ENCODE measurements around the gene OVAAL. TPM values are rescaled to one million over a fixed set of nuclear protein-coding genes. Genes with fewer than 3 reads are reported as not detected.

Gene OVAAL
- total and polyA plus RNA-seq, 2 of the 4 experiments (the other 2 are of a cell fraction): not detected

DNA sequence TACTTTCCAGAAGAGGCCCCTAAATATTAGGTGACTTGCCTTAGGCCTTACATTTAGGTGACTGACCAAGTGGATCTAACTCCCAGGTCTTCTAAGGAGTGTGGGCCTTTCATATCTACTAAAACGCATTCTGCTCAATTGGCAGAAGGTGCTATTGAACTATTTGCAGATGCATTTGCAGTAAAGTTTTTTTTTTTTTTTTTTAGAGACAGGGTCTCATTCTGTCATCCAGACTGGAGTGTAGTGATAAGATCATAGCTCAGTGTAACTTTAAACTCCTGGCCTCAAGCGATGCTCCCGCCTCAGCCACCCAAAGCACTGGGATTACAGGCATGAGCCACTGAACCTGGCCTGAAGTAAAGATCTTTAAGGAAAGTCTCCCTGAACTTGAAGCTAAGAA, 43.4 kb upstream of the OVAAL start:
- H2BK120ac ChIP-seq (ENCODE audit: low read depth, low read length): peak overlapping the region; percentile 94
- H3K9ac ChIP-seq (ENCODE audit: low read depth, low read length): peak overlapping the region; percentile 88
- dilution Hi-C loops (cut with HindIII; ENCODE audit: low sequenced_read_pairs, unreplicated experiment) (no loop called here), intact Hi-C loops (cut with micrococcal nuclease) (loop anchor here (5.0 to 10.0 kb wide), 3 partner anchors 347 to 627 kb away; partner anchors contain the start of gene STX6), in situ Hi-C loops (cut with MboI; ENCODE audit: low sequenced_read_pairs) (loop anchor here (5.0 to 10.0 kb wide), 2 partner anchors 569 to 637 kb away; partner anchors contain the start of gene IER5)
- H2BK5ac ChIP-seq (ENCODE audit: low read depth, low read length, poor library complexity, severe bottlenecking): peak overlapping the region; percentile 98
- H3K27ac ChIP-seq (ENCODE audit: insufficient read depth, low read length): peak overlapping the region; percentile 98
- no peaks in the 10 kb centered on the region for H3K9me1 ChIP-seq (ENCODE audit: insufficient read depth, low read length)
- H2AFZ ChIP-seq (replicated peaks; ENCODE audit: low read length, poor library complexity): no peak overlapping the region
- no peaks in the 10 kb centered on the region for H3K27me3 ChIP-seq (ENCODE audit: control insufficient read depth, insufficient read depth, low read length)
- H3K9me3 ChIP-seq (ENCODE audit: control insufficient read depth, insufficient read depth, low read length): no peaks in the 10 kb centered on the region
- peaks cover 8% of the 10 kb centered on the region for H3K4me1 ChIP-seq (ENCODE audit: control insufficient read depth, insufficient read depth, low read length)
- peak overlapping the region; percentile 77; the same call in 1 of the 2 replicates for H2AK5ac ChIP-seq (ENCODE audit: low read depth, low read length)
- CTCF ChIA-PET: interaction anchor here (0.6 to 2.6 kb wide), 9 partner anchors 11 to 627 kb away, joined by 3 to 19 read pairs (median 3); partner anchors contain the start of gene ACBD6
- H3K79me1 ChIP-seq (ENCODE audit: low read depth in 1 of 2, low read length in 2 of 2): no peaks in the 10 kb centered on the region
- H4K20me1 ChIP-seq (ENCODE audit: insufficient read depth, low read length): no peaks in the 10 kb centered on the region
- H4K8ac ChIP-seq (ENCODE audit: low read depth in 2 of 2, low read length in 2 of 2): peak overlapping the region; percentile 28 to 87; a peak in 3 of 4 replicates
- H3K4me3 ChIP-seq (ENCODE audit: insufficient read depth, low read depth, low read length): no peak overlapping the region
- H4K91ac ChIP-seq (ENCODE audit: insufficient read depth, low read depth, low read length): peak overlapping the region; percentile 92
- BruUV-seq (replicated peaks): no TSS peak
- no peak overlapping the region; the same call in 1 of the 2 replicates for H3K4me2 ChIP-seq (ENCODE audit: low read depth, low read length)
- no peaks in the 10 kb centered on the region for H3K36me3 ChIP-seq (ENCODE audit: control insufficient read depth, insufficient read depth, low read length)
- peak overlapping the region; percentile 90 for H3K18ac ChIP-seq (ENCODE audit: low read depth, low read length)
- peak overlapping the region; percentile 90 for H2BK20ac ChIP-seq (ENCODE audit: low read depth, low read length)
- peak overlapping the region; percentile 54; the same call in 1 of the 2 replicates for H3K14ac ChIP-seq (replicated peaks; ENCODE audit: low read depth, low read length)
- no peak overlapping the region for H2AK9ac ChIP-seq (replicated peaks; ENCODE audit: low read depth, low read length, poor library complexity)
- H3K56ac ChIP-seq (ENCODE audit: extremely low read depth, insufficient read depth, low read length): peak overlapping the region; percentile 83; the same call in 1 of the 2 replicates
- peak overlapping the region; percentile 88 for H3K4ac ChIP-seq (ENCODE audit: low read depth, low read length)
- POLR2A ChIA-PET (ENCODE audit: unreplicated experiment): interaction anchor here (0.7 kb wide), 1 partner anchor 347 kb away, joined by 6 read pairs; no protein-coding TSS in a partner anchor
- peak overlapping the region; percentile 76; the same call in 2 of the 3 replicates for H2BK15ac ChIP-seq (ENCODE audit: low read depth, low read length)
- H4K5ac ChIP-seq (ENCODE audit: low read depth, low read length): peak overlapping the region; percentile 97
- DNase-seq (no peak), ATAC-seq (ENCODE audit: low read depth) (0 out of 2 replicates have a peak, but pooled peaks have one; percentile 21)
- WGBS, 2 experiments (ENCODE audit: extremely low coverage in 2 of 2, insufficient read length in 1 of 2): 27% methylated on average over 2 of the region's 3 CpGs; no CpG with 5 or more reads in 1 of the 2 experiments
- peak overlapping the region; percentile 85 for H3K23ac ChIP-seq (ENCODE audit: low read depth, low read length)
- TF ChIP-seq, protein P1, sequence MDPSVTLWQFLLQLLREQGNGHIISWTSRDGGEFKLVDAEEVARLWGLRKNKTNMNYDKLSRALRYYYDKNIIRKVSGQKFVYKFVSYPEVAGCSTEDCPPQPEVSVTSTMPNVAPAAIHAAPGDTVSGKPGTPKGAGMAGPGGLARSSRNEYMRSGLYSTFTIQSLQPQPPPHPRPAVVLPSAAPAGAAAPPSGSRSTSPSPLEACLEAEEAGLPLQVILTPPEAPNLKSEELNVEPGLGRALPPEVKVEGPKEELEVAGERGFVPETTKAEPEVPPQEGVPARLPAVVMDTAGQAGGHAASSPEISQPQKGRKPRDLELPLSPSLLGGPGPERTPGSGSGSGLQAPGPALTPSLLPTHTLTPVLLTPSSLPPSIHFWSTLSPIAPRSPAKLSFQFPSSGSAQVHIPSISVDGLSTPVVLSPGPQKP (IDR thresholded peaks at IDR 0.05; ENCODE audit: borderline replicate concordance, low read depth, low read length): no peak
- no peak for TF ChIP-seq RCOR1 (IDR thresholded peaks at IDR 0.05; ENCODE audit: insufficient replicate concordance, low read length)
- no peak for TF ChIP-seq FOS (IDR thresholded peaks at IDR 0.05; ENCODE audit: low read depth, low read length)
- no peak for TF ChIP-seq RAD21 (IDR thresholded peaks at IDR 0.05; ENCODE audit: low read length)
- TF ChIP-seq, protein P2, sequence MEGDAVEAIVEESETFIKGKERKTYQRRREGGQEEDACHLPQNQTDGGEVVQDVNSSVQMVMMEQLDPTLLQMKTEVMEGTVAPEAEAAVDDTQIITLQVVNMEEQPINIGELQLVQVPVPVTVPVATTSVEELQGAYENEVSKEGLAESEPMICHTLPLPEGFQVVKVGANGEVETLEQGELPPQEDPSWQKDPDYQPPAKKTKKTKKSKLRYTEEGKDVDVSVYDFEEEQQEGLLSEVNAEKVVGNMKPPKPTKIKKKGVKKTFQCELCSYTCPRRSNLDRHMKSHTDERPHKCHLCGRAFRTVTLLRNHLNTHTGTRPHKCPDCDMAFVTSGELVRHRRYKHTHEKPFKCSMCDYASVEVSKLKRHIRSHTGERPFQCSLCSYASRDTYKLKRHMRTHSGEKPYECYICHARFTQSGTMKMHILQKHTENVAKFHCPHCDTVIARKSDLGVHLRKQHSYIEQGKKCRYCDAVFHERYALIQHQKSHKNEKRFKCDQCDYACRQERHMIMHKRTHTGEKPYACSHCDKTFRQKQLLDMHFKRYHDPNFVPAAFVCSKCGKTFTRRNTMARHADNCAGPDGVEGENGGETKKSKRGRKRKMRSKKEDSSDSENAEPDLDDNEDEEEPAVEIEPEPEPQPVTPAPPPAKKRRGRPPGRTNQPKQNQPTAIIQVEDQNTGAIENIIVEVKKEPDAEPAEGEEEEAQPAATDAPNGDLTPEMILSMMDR (conservative IDR thresholded peaks at IDR 0.05; ENCODE audit: low read depth, low read length): no peak
- no peak for TF ChIP-seq MAFK (IDR thresholded peaks at IDR 0.05; ENCODE audit: low read depth, low read length)
- no peak for TF ChIP-seq NFE2L2 (IDR thresholded peaks at IDR 0.05; ENCODE audit: low read depth, low read length)
- TF ChIP-seq, protein P3, sequence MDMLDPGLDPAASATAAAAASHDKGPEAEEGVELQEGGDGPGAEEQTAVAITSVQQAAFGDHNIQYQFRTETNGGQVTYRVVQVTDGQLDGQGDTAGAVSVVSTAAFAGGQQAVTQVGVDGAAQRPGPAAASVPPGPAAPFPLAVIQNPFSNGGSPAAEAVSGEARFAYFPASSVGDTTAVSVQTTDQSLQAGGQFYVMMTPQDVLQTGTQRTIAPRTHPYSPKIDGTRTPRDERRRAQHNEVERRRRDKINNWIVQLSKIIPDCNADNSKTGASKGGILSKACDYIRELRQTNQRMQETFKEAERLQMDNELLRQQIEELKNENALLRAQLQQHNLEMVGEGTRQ (IDR thresholded peaks at IDR 0.05; ENCODE audit: low read depth, low read length): no peak
- no peak for TF ChIP-seq SMC3 (IDR thresholded peaks at IDR 0.05; ENCODE audit: low read depth, low read length)
- TF ChIP-seq CHD1 (IDR thresholded peaks at IDR 0.05; ENCODE audit: low read depth, low read length): no peak
- no peak for TF ChIP-seq CEBPB (IDR thresholded peaks at IDR 0.05; ENCODE audit: low read depth, low read length)
- no peak for TF ChIP-seq POLR2A (IDR thresholded peaks at IDR 0.05; ENCODE audit: low read depth, low read length)
- no peak for TF ChIP-seq MXI1 (IDR thresholded peaks at IDR 0.05; ENCODE audit: borderline replicate concordance, low read depth, low read length)
- TF ChIP-seq BHLHE40 (IDR thresholded peaks at IDR 0.05; ENCODE audit: low read depth, low read length): no peak
- no peak for TF ChIP-seq MAZ (IDR thresholded peaks at IDR 0.05; ENCODE audit: borderline replicate concordance, low read depth, low read length)

Measured in IMR-90 (cell line).